Lower lobe of right lung (tissue), 2 donors: Measurements from ENCODE around the gene PDZD8. TPM values are rescaled to one million over a fixed set of nuclear protein-coding genes. Genes with fewer than 3 reads are reported as not detected.
A peak's percentile ranks its signal among the peaks of the same experiment; 100 is the strongest.

ENCODE experiments used
- ATAC-seq, 2 donors: fragments of 200-7000 bp; cut with Tn5 transposase; one replicate each; pipeline ENCODE4 v1.9.1; 2020 to 2022; ENCODE audit warnings: mild to moderate bottlenecking in 2 of 2, moderate library complexity in 2 of 2
- DNase-seq: peaks from one replicate; pipeline ENCODE4 v3.0.0-alpha.2; 2020
- H3K27ac ChIP-seq: fragments of 200-600 bp; one replicate; pipeline ENCODE4 v1.8.0; 2022
- H3K27me3 ChIP-seq: fragments of 200-600 bp; one replicate; pipeline ENCODE4 v1.8.0; 2022; ENCODE audit warnings: low read depth
- H3K36me3 ChIP-seq: fragments of 200-600 bp; one replicate; pipeline ENCODE4 v1.8.0; 2022; ENCODE audit warnings: mild to moderate bottlenecking
- H3K4me1 ChIP-seq: fragments of 200-600 bp; one replicate; pipeline ENCODE4 v1.8.0; 2022
- H3K4me3 ChIP-seq: fragments of 200-600 bp; one replicate; pipeline ENCODE4 v1.8.0; 2022; ENCODE audit warnings: mild to moderate bottlenecking
- H3K9me3 ChIP-seq: fragments of 200-600 bp; one replicate; pipeline ENCODE4 v1.8.0; 2022
- intact Hi-C: fragments of 100-400 bp; cut with DNase I; formaldehyde crosslinking; loops from one replicate; pipeline ENCODE4 v1.11.0; 2022
- total RNA-seq: library from RNA; stranded (reverse); fragmentation: NEBNext Ultra II Directional; extraction: Animal tissue kit (Norgen Biotek cat#: 25700); gene quantifications from one replicate; pipeline ENCODE4 v1.2.1, GENCODE V29; 2021
- TF ChIP-seq, protein P1 (sequence below): fragments of 200-600 bp; IDR thresholded peaks from one replicate; pipeline ENCODE4 v1.8.0; 2022; ENCODE audit warnings: antibody characterized with exemption, mild to moderate bottlenecking
- donor health status: DM: no; HTN: yes; CAD: no; lungs with severe emphysema.

PDZD8 gene
- total RNA-seq, 1 donor from 2014 or later = 29.4 TPM

DNA sequence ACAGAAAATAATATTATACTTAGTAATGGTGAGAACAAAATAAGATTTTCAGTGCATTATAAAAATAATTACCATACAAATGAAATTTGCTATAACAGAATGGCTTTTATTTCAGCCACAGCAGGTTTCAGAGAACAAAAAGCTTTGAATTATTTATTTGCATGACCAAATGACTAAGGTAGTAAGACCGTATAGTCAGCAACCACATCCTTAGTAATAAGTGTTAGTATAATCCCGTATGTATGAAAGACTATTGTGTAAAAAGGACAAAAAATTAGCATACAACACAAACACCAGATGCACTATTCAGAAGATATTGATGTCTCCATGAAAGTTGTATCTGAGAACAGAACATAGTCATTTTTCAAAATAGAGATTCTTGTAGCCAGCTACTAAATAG lies 12.2 kb downstream of the PDZD8 start:
- DNase-seq (no peak), ATAC-seq (no peak)
- intact Hi-C loops = no loop called here
- H3K4me1 ChIP-seq = peaks cover 38% of the 10 kb centered on the region
- no peaks in the 10 kb centered on the region for H3K27me3 ChIP-seq
- TF ChIP-seq, protein P1, sequence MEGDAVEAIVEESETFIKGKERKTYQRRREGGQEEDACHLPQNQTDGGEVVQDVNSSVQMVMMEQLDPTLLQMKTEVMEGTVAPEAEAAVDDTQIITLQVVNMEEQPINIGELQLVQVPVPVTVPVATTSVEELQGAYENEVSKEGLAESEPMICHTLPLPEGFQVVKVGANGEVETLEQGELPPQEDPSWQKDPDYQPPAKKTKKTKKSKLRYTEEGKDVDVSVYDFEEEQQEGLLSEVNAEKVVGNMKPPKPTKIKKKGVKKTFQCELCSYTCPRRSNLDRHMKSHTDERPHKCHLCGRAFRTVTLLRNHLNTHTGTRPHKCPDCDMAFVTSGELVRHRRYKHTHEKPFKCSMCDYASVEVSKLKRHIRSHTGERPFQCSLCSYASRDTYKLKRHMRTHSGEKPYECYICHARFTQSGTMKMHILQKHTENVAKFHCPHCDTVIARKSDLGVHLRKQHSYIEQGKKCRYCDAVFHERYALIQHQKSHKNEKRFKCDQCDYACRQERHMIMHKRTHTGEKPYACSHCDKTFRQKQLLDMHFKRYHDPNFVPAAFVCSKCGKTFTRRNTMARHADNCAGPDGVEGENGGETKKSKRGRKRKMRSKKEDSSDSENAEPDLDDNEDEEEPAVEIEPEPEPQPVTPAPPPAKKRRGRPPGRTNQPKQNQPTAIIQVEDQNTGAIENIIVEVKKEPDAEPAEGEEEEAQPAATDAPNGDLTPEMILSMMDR = no peak
- no peaks in the 10 kb centered on the region for H3K9me3 ChIP-seq
- H3K27ac ChIP-seq = no peak overlapping the region
- no peaks in the 10 kb centered on the region for H3K36me3 ChIP-seq
- H3K4me3 ChIP-seq = no peak overlapping the region

DNA sequence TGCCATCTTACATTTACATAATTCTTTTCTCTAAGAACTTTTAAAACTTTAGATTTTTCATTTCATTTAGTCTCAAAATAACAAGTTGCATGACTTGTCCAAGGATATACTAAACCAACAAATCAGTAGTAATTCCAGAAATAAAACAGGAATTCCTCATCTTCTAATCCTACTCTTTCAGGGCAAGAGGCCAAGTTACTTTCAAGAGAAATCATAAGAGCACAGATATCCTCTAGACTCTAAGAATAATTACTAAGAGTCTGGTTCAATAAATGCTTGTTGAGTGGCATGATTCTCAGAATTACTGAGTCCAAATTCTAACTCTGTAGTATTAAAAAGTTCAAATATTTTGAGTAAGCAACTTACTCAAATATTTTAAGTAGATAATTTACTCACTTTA lies 12.9 kb downstream of the PDZD8 start:
- Histone ChIP-seq H3K9me3 (no peaks in the 10 kb centered on the region), H3K4me1 (peaks cover 38% of the 10 kb centered on the region), H3K27me3 (no peaks in the 10 kb centered on the region), H3K36me3 (no peaks in the 10 kb centered on the region), H3K4me3 (no peak overlapping the region), H3K27ac (no peak overlapping the region)
- DNase-seq (no peak), ATAC-seq (no peak)
- intact Hi-C loops = no loop called here
- TF ChIP-seq, protein P1 = no peak

DNA sequence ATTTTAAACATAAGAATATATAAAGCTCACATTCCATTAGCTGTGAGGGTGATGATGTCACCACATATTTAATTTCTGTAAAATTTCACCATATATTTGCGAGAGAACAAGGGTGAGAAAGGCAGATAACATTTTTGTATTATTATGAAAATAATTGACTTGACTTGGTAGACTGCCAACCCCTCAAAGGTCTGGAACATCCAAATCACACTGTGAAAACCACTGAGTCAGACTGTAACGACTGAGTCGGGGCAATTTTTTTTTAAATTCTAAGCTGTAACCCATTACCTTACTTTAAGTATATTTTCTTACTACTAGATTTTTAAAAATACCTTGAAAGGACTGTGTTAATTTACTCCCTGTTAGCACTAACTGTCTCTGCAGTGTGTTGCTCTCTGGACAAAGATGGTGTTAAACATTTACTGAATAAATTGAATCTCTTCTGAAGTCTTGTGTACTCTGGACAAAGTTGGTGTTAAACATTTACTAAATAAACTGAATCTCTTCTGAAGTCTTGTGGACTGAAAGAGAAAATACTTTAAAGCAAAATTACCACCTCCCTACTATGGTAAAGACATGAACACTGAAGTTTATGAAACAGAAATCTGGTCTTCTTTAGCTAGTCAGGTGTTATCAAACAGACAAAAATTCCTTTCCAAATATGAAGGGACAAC lies 14.1 kb downstream of the PDZD8 start:
- H3K27ac ChIP-seq = no peak overlapping the region
- H3K4me3 ChIP-seq = no peak overlapping the region
- intact Hi-C loops = no loop called here
- no peaks in the 10 kb centered on the region for H3K27me3 ChIP-seq
- TF ChIP-seq, protein P1 = no peak
- DNase-seq (no peak), ATAC-seq (peak in 1 of 2 donors; percentile 17)
- no peaks in the 10 kb centered on the region for H3K9me3 ChIP-seq
- H3K4me1 ChIP-seq = peaks cover 36% of the 10 kb centered on the region
- no peaks in the 10 kb centered on the region for H3K36me3 ChIP-seq

DNA sequence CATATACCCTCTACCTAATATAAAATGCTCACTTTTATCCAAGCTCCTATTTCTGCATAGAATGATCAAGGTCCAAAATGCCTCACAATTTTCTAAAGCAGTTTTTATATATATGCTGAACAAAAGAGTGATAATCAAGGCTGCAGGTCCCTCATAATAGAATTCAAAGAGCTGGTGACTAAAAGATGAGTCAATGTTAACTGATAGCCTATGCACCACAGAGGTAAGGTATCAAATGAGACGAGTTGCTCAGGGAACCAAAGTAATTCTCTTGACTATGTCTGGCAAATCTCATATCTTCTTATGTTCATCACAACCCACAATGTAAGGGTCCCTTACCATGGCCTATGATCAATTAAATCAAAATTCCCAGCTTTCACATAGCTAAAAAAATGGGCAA lies 15.2 kb downstream of the PDZD8 start:
- no peak overlapping the region for H3K27ac ChIP-seq
- H3K4me3 ChIP-seq = no peak overlapping the region
- no peaks in the 10 kb centered on the region for H3K9me3 ChIP-seq
- no peaks in the 10 kb centered on the region for H3K36me3 ChIP-seq
- ATAC-seq (no peak), DNase-seq (no peak)
- H3K27me3 ChIP-seq = no peaks in the 10 kb centered on the region
- H3K4me1 ChIP-seq = peaks cover 27% of the 10 kb centered on the region
- intact Hi-C loops = no loop called here
- TF ChIP-seq, protein P1 = no peak

DNA sequence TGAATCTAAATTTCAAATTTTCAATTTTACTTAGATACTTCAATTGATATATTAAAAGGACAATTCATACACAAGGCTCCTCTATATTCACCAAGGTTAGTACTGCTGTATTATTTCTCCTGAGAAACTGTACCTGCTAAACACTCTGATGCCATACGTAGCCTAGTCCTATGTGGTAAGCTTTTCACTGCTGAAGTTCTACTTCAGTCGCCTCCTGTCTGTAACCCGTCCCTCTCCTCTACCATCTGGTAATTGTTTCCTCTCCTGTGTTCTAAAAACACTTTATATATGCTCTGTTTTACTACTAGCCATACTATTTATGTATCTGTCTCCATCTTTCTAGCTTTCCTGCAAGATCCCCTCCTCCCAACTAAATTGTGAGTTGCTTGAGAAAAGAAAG lies 20.2 kb downstream of the PDZD8 start:
- H3K27me3 ChIP-seq = no peaks in the 10 kb centered on the region
- no peak for DNase-seq
- H3K4me1 ChIP-seq = peaks cover 11% of the 10 kb centered on the region
- ATAC-seq = no peak
- TF ChIP-seq, protein P1 = no peak
- no peaks in the 10 kb centered on the region for H3K36me3 ChIP-seq
- intact Hi-C loops = no loop called here
- no peaks in the 10 kb centered on the region for H3K9me3 ChIP-seq
- H3K4me3 ChIP-seq = no peak overlapping the region
- no peak overlapping the region for H3K27ac ChIP-seq
